GDM1 (cell line): Measurements from ENCODE around the gene GRIK4.

Experiments
- DNase-seq: peaks from one replicate; lab custom pipeline; 2025; lab: John Stamatoyannopoulos, UW

GRIK4 gene

DNA sequence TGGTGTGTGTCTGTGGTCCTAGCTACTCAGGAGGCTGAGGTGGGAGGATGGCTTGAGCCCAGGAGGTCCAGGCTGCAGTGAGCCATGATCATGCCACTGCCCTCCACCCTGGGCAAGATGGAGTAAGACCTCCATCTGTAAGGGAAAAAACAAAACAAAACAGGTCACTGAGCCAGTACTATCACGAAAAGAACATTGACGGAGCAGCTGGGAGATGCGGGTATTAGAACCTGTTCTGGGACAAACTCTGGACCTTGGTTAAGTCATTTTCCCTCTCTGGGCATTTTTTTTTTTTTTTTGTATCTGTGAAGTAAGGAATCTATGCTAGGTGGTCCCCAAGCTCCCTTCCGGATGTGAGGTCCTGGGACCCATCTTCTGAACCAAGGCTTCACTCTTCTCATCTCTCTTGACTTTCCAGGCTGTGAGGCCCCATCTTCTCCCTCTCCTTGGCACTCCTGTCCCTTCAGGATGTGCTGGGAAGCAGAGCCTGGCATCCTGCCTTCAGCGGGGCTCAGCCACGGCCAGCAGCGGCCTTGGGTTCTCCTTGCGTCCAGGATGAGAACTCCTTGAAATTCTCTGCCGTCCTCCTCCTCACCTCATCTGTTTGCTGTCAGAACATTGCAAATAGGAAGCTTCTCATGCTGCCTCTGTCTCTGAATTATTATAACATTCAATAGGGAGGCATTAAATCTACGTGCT, 130.8 kb downstream of the GRIK4 start:
- DNase-seq, result no peak

DNA sequence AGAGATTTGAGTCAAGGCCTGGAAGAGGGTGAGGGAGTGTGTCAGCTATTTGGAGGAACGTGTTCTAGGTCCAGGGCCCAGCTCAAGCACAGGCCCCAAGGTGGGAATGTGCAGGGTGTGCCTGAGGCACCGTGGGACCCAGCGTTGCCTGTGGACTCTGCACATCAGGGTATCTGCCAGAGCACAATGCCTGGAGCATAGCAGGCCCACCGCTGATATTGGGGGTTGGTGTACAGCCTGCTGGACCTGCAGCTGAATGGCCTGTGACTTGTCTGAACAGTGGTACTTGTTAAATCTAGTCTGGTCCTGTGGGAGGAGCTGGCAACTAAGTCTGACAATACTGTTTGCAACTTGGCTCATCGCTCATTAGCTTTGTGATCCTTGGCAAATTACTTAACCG, 131.7 kb downstream of the GRIK4 start:
- DNase-seq, result no peak

DNA sequence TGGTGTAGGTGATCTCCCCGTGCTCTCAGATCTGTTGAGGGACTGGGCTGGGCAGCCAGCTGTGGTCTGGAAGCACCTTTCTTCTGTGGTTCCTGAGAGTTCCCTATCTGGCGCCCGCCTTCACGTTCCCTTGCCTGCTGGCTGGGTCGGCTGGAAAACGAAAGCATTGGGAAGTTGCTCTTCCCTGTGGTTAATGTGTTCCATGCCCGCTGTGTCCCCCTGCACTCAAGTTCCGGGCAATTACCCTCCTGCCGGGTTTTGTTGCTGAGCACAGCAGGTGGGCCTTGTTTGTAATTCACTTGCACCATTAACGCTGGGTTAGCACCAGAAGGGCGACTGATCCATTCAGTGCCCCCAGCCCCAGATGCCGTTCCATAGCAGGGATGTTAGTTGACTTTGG, 134.1 kb downstream of the GRIK4 start:
- DNase-seq, result no peak

DNA sequence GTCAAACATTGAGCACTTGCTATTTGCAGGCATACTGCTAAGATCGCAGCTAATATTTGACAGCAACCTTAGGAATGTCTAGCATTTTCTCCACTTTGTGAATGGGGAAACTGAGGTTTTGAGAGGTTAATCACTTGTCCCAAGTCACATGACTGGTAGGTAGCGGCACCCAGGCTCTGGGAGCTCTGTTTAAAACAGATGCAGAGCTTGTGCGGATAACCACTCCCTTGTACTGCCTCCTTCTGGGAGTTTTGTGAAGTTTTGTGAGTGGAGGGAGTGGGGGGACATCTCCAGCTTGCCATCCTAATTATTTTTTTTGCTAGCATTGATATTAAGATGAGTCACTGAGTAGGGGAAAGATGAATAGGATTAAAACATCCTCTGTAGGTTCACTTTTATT, 134.7 kb downstream of the GRIK4 start:
- DNase-seq, result no peak

DNA sequence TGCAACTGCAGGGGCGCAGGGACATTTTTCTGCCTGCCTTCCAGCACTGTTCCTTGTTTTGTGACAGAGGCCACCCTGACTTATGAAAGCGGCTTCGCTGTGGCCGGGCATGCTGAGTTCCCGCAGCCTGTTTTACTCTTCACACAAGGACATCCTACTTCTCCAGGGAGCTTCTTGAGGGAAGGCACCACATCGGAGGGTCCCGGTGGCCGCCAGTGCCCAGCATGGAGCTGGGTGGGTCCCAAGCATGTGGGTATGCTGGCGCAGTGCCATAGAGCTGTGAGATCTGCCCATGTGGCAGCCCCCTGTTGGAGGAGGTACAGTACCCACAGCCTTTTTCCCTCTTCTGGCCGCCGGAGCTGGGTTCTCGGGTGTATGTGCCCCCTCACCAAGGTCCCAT, 136.1 kb downstream of the GRIK4 start:
- DNase-seq, result no peak

DNA sequence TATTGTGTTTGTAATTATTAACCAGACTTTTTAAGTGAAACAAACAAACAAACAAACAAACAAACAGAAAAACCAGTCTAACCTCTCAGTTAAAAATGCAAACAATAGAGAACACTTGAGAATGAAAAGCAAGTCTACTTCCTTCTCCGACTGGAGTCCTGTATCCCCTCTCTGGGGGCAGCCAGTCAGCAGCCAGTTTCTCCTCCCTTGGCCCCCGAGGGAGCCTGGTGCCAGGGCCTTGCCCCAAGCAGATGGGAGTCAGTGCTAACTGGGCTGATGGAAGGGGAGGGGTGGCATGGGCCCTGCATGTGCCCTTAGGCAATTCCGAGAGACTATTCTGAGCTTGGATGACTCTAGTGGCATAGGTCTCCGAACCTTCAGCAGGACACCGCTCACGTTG, 137.2 kb downstream of the GRIK4 start:
- no peak for DNase-seq

DNA sequence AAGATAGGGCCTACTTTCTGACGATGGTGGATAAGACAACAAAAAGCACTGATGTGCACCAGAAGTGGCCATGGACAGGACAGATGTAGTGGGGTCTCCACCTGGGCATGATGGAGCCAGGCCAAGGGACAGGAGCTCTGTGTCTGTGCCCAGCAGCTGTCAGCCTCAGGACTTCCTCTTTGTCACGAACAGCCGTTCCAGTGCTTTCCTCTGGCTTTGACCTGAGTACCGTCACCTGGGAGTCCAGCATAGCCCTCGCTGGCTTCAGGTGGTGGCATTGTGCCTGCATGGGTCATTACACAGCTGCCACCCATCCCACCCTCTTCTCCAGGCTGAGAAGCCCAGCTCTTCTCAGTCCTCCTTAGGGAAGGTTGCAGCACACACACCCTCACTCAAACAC, 137.8 kb downstream of the GRIK4 start:
- DNase-seq, result no peak

DNA sequence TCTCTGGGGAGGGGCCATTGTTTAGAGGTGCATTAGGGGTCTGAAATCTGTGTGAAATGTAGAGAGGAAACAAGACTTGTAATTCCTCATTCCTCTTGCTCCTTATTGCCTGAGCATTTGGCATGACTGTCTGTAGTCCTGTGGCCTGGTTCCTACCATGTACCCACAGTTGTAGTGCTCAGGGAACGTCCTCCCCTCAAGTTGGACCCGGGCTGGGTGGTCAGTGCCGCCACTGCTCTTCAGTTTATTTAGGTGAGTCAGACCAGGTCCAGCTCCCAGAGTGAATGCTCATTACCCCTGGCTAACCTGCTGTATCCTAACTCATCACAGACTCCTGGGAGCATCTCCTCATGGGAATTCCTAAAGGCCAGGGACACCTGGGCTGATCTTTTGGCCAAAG, 139.8 kb downstream of the GRIK4 start:
- DNase-seq, result no peak

DNA sequence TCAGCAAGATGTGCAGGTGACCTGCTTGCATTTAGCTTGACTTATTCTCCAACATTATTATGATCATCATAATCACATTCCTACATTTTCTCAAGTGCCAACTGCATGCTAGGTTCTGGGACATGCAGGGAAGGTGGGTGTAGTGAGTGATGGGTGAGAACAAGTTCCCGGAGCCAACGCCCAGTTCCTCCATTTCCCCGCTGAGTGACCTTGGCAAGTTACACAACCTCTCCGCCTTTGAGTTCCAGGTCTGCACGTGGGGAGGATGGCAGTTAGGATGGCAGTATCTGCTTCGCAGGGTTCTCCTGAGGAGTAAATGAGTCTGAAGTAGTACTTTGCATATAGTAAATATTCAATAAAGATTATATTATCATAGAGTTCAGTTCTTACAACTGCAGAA, 140.3 kb downstream of the GRIK4 start:
- DNase-seq, result no peak

DNA sequence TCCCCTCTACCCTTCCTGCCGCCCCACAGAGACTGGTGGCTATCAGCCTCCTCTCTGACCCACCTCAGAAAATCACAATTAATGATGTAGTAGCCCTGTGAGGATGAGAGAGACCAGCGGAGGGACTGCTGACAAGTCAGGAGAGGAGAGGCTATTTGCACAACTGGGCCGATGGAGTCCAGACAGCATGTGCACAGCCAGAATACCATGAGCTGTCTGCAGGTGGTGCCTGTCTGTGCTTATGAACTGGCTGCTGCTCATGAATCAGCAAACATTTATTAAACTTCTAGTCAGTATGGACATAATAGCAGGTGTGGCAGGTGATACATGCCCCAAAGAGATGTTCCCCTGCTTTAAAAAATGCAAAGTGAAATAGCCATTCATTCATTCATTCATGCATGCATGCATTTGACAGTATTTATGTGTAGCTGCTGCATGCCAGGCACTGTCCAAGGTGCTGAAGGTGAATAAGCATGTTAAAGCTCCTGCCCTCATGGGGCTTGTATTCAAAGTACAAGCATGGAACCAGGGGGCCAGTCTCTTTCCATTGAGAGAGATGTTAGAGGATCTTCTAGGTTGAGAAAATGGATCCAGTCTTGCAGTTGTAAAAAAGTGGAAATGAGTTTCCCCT, 141.3 kb downstream of the GRIK4 start:
- DNase-seq, result no peak

DNA sequence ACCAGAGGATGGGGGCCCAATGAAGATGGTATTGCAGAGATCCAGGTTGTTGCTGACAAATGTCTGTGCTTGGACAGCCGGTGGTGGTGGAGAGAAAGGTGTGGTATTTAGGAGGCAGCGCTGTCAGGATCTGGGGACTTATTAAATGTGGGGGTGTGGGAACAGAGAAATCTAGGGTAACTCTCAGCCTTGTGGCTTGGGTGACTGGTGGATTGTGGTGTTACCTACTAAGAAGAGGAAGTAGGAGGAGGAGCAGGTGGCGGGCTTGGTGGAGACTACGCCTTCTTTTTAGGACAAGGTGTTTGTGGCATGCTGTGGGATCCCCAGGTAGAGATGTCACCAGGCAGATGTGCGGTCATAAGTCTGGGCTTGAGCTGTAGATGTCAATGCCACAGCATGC, 144.0 kb downstream of the GRIK4 start:
- DNase-seq, result no peak

DNA sequence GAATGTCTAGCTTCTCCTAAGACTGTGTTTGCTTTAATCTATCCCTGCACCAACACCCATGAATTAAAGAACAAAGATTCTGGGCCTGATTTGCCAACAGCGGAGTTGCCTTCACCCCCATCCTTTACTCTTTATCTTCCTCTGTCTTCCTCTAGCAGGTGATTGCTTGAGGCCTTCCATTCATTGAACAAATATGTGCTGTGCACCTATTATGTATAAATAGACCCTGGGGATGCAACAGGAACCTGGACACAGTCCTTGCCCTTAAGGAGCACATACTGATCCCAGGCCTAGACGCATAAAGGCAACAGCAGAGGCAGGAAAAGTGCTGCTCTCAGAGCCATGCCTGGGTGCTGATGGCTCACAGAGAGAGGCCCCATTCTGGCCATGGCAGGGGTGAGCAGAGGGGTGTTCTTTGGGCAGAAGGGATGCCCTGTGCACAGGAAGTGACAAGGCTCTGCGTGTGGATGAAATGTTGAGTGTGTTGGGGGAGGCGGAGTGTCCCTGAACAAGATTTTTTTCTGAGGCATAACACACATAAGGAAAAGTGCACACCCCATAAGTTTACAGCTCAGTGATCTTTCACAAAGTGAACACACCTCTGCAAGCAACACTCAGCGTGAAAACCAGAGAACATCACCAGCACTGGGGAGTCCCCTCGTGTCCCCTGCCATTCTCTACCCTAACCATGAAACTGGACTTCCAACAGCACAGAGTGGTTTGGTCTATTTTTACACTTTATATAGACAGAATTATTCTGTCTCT, 145.9 kb downstream of the GRIK4 start:
- DNase-seq, result no peak

DNA sequence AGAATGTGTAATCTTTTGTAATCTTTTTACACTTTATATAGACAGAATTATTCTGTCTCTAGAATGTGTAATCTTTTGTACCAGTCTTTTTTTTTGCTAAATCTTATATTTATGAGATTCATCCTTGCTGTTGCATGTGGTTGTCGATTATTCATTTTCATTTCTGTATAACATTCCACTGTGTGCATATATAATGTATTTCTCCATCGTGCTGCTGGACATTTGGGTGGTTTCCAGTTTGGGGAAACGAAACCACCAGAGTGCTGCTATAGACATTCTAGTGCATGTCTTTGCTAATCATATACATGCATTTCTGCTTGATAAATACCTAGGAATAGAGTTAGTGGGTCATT, 146.5 kb downstream of the GRIK4 start:
- no peak for DNase-seq

DNA sequence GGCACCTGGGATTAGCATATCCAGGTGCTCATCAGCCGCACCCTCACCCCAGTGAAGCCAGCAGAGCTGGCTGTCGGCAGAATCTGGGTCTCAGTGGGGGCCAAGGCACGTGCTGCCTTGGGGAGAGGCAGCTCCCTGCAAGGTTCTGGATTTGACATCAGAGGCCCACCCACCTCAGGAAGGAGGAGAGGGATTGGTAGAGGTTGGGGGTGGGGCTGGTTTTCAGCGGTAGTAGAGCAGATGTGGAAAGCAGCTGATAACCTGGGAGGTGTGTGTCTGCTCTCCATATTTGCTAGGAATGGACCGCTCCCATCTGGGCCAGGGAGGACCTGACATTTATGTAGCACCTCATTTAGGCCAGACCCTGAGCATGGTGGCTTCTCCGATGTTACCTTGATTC, 147.5 kb downstream of the GRIK4 start:
- no peak for DNase-seq

DNA sequence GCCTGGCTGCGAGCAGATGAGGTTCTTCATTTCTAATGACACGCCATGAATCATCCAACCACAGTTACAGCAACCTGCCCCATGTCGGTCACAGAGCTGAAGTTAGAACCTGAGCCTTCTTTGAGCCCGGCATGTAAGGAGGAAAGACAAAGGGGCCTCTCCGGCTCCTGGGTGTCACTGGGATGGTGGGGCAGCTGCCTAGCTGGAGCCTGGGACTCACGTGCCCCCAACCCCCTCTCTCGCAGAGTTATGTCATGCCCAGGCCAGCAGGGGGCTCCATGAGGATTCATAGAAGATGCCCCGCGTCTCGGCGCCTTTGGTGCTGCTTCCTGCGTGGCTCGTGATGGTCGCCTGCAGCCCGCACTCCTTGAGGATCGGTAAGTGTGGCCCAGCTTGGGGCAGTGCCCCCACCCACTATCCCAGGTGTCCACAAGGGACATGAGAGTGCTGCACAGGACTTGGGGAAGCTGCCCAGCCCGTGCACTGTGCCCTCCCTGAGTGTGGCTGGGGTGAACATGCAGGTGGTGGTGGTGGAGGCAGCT, 148.5 kb downstream of the GRIK4 start:
- no peak for DNase-seq

DNA sequence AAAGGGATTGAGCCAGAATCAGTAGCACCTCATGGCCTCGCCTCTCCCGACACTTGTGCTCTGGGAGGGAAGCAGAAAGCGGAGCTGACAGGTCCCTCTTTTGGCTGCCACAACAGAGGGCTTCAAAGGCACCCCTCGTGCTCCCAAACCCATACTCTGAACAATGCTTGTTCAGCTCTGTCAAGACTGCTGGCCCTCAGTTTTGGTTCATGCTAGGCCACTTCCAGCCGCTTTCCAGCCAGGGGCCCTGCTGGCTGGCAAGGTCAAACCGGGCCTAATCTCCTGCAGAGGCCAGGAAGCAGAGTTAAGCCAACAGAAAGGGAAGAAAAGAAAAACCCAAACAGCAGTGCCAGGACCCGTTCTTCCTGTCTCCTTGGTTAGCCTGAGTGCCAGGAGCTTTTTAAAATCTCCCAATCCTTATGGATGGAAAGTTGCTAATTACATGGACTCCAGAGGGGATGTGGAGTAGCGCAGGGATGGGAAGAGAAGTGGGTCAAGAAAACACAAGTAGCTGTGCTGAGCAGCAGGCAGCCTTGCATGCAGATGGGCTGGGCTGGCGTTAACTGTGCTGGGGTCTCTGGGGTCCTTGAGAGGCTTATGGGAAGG, 150.6 kb downstream of the GRIK4 start:
- DNase-seq, result no peak

DNA sequence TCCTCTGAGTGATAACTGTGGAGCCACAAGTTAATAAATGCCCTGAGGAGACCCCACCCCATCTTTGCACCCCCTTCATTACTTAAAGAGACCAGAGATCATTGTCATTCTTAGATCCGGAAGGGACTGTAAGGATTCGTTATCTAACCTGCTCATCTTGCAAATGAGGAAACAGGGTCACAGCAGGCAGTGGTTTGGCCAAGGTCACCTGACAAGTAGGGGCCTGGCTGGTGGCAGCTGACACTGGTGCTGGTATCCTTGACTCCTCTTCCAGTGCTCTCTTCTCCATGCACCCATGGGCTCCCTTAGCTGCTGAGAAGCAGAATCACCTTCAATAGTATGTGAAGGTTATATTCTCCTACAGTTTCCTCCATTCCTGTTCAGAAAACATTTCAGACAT, 151.6 kb downstream of the GRIK4 start:
- no peak for DNase-seq

DNA sequence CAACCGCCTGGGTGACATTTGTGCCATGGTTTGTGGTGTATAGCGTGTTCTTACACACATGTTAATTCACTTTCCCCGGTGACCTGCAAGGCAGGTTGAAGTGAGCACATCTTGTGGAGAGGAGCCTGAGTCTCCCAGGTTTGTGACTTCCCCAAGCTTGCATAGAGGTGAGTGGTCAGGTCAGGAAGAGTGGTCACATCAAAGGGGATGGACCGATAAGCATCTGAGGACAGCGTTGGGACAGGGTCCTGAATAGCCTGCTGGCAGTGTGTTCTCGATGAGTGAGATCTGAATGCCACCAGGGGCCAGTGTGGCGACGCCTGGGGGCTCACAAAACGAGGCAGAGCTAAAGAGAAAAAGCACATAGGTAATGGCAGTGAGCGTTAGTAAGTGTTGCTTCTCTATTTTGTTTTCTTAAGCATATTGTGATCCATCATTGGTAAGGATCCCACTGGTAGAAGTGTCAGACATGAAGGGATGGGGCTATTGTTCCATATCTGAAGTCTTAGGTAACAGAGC, 154.6 kb downstream of the GRIK4 start:
- DNase-seq, result no peak

DNA sequence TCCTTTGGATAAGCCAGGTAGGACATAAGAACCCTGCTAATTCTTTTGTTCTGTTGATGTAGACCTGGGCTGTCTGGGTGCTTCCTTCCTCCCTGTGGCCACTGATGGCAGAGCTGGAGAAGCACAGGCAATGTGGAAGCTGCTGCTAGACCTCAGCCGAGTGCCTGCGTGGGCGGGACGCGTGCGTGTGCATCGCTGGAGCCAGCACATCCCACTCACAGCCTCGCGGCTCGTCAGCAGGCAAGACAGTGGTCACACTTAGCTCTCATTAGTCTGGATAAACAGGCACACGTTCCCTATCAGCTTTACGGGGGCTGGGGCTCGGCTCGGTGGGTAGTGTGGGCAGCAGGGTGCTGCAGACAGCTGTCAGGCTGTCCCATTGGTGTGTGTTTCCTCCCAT, 155.7 kb downstream of the GRIK4 start:
- no peak for DNase-seq

DNA sequence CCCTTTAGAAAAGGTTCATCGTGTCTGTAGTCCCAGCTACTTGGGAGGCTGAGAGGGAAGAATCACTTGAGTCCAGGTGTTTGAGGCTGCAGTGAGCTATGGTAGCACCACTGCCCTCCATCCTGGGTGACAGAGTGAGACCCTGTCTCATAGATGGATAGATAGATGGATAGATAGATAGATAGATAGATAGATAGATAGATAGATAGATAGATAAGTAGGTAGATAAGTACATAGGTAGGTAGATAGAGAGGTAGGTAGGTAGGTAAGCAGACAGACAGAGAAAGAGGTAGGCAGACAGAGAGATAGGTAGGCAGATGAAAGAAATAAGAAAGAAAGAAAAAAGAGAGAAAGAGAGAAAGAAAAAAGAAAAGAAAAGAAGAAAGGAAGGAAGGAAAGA, 156.4 kb downstream of the GRIK4 start:
- DNase-seq, result no peak

DNA sequence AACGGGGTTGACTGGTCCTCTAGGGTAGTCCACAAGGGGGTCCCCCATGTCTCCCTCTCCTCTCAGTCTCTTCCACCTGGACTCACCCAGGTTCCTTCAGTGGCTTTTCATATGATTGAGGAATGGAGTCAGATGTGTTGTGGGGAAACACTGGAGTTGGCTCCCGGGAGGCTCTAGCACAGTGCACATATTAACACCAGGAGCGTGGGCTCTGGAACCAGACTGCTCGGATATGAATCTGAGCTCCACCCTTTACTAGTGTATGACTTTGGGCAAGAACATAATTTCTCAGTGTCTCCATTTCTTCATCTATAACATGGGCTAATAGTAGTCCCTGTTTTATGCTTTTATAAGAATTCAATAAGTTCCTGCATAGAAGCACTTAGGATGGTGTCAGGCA, 157.0 kb downstream of the GRIK4 start:
- no peak for DNase-seq

DNA sequence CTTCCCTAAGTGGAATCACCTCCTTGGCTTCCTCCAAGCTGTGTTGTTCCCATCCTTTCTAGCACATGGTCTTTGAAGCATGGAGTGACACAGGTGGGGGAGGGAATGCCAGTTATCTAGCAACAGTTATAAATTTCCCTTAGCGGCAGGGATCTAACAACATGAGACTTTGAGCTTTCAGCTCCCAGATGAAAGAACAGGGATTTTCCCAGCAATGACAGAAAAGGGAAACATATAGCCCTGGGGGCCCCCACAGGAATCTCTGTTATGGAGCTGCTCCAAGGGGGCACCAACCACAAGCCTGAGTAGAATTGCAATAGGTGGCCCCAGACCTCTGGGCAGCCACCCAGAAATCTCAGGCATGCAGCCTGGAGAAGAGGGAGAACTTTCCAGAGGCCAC, 163.0 kb downstream of the GRIK4 start:
- no peak for DNase-seq

DNA sequence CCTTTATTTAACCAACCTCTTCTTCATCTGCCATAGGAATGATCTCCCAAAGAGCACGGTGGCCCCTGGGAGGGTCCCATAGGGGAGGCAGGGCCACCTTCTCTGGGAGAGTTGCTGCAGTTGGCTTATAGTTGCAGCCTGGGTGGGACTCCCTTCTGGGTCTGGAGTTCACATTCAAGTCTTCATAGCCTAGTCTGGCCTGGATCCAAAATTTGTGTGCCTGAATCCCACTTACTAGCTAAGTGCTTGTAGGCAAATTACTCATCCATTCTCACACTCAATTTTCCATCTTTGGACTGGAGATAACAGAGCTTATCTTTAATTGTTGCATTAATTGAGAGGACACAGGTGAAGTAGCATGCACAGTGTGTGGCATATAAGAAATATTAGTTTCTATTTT, 163.6 kb downstream of the GRIK4 start:
- DNase-seq, result no peak
